Skeletal muscle tissue (tissue), 4 donors: ENCODE results near the gene ADGRG1. TPM values are rescaled to one million over a fixed set of nuclear protein-coding genes. Genes with fewer than 3 reads are reported as not detected.

Source experiments
- H3K27ac ChIP-seq: one replicate; pipeline ENCODE4 v1.7.0; 2013; ENCODE audit warnings: mild to moderate bottlenecking, low read depth, low read length, inconsistent platforms
- H3K27me3 ChIP-seq, 3 donors: one replicate each; pipeline ENCODE4 v1.7.0; 2013; ENCODE audit warnings: low read length in 3 of 3; ENCODE audit not compliant: control insufficient read depth in 3 of 3, insufficient read depth in 3 of 3
- H3K36me3 ChIP-seq, 3 donors: one replicate each; pipeline ENCODE4 v1.7.0; 2013; ENCODE audit warnings: low read length in 3 of 3; ENCODE audit not compliant: control insufficient read depth in 3 of 3, insufficient read depth in 3 of 3
- H3K4me1 ChIP-seq, 3 donors: one replicate each; pipeline ENCODE4 v1.7.0; 2013; ENCODE audit warnings: low read length in 3 of 3, mild to moderate bottlenecking in 3 of 3; ENCODE audit not compliant: control insufficient read depth in 3 of 3, insufficient read depth in 3 of 3
- H3K4me3 ChIP-seq, 3 donors: one replicate each; pipeline ENCODE4 v1.7.0; 2013; ENCODE audit warnings: low read length in 3 of 3
- H3K9ac ChIP-seq, 3 donors: one replicate each; pipeline ENCODE4 v1.7.0; 2013; ENCODE audit warnings: low read length in 3 of 3, mild to moderate bottlenecking in 3 of 3, moderate library complexity in 2 of 3, low read depth in 1 of 3
- H3K9me3 ChIP-seq, 3 donors: one replicate each; pipeline ENCODE4 v1.7.0; 2013; ENCODE audit warnings: low read length in 3 of 3; ENCODE audit not compliant: control insufficient read depth in 3 of 3
- total RNA-seq: library from RNA; depleted of rRNA; stranded (reverse); fragments of >200 nt; gene quantifications from one replicate; pipeline ENCODE4 v1.2.3, GENCODE V29; 2014
- donor health status: Osteomylitis.

Gene ADGRG1
- total RNA-seq, 1 donor from 2014 or later, result 0.52 TPM

GRCh38 chr16:57612494-57612893 lies 15.9 kb upstream of the ADGRG1 start:
- Histone ChIP-seq H3K9ac (no peak overlapping the region), H3K27me3 (peaks cover 0 to 11% (median 0%) of the 10 kb centered on the region in 3 donors), H3K36me3 (no peaks in the 10 kb centered on the region), H3K4me1 (peaks cover 8 to 11% (median 10%) of the 10 kb centered on the region in 3 donors), H3K4me3 (no peak overlapping the region), H3K27ac (no peak overlapping the region), H3K9me3 (no peaks in the 10 kb centered on the region)

GRCh38 chr16:57613514-57613913 lies 14.9 kb upstream of the ADGRG1 start:
- Histone ChIP-seq H3K9me3 (no peaks in the 10 kb centered on the region), H3K4me1 (peaks cover 8 to 11% (median 10%) of the 10 kb centered on the region in 3 donors), H3K4me3 (no peak overlapping the region), H3K27ac (no peak overlapping the region), H3K36me3 (no peaks in the 10 kb centered on the region), H3K27me3 (peaks cover 0 to 11% (median 0%) of the 10 kb centered on the region in 3 donors), H3K9ac (no peak overlapping the region)

- Histone ChIP-seq H3K9ac (no peak overlapping the region), H3K27me3 (peaks cover 0 to 4% (median 0%) of the 10 kb centered on the region in 3 donors), H3K36me3 (no peaks in the 10 kb centered on the region), H3K4me3 (no peak overlapping the region), H3K4me1 (peaks cover 5 to 7% (median 6%) of the 10 kb centered on the region in 3 donors), H3K27ac (no peak overlapping the region), H3K9me3 (no peaks in the 10 kb centered on the region)
Measured at GRCh38 chr16:57614536-57614935, 13.9 kb upstream of the ADGRG1 start.

- Histone ChIP-seq H3K4me3 (no peak overlapping the region), H3K9ac (no peak overlapping the region)
Measured at GRCh38 chr16:57614944-57615343, 13.5 kb upstream of the ADGRG1 start.

GRCh38 chr16:57615813-57616212 lies 12.6 kb upstream of the ADGRG1 start:
- Histone ChIP-seq H3K4me3 (no peak overlapping the region), H3K9ac (no peak overlapping the region), H3K4me1 (no peaks in the 10 kb centered on the region), H3K9me3 (no peaks in the 10 kb centered on the region), H3K27ac (no peak overlapping the region), H3K27me3 (peaks cover 0 to 3% (median 0%) of the 10 kb centered on the region in 3 donors), H3K36me3 (no peaks in the 10 kb centered on the region)

More at GRCh38 chr16:57614944-57615343, 13.5 kb upstream of the ADGRG1 start:
- H3K4me1 ChIP-seq, result peaks cover 2 to 3% (median 3%) of the 10 kb centered on the region in 3 donors
- H3K27ac ChIP-seq, result no peak overlapping the region
- no peaks in the 10 kb centered on the region for H3K36me3 ChIP-seq
- peaks cover 0 to 4% (median 0%) of the 10 kb centered on the region in 3 donors for H3K27me3 ChIP-seq
- no peaks in the 10 kb centered on the region for H3K9me3 ChIP-seq

- Histone ChIP-seq H3K4me3 (no peak overlapping the region), H3K9ac (no peak overlapping the region), H3K9me3 (no peaks in the 10 kb centered on the region), H3K36me3 (no peaks in the 10 kb centered on the region), H3K27ac (no peak overlapping the region), H3K4me1 (no peaks in the 10 kb centered on the region), H3K27me3 (peaks cover 0 to 3% (median 0%) of the 10 kb centered on the region in 3 donors)
Measured at GRCh38 chr16:57616241-57616640, 12.2 kb upstream of the ADGRG1 start.

- Histone ChIP-seq H3K27me3 (peaks cover 0 to 3% (median 0%) of the 10 kb centered on the region in 3 donors), H3K4me1 (peaks cover 0 to 4% (median 0%) of the 10 kb centered on the region in 3 donors), H3K9ac (no peak overlapping the region), H3K9me3 (no peaks in the 10 kb centered on the region), H3K27ac (no peak overlapping the region), H3K36me3 (no peaks in the 10 kb centered on the region), H3K4me3 (no peak overlapping the region)
Measured at GRCh38 chr16:57616876-57617275, 11.6 kb upstream of the ADGRG1 start.

- no peaks in the 10 kb centered on the region for H3K36me3 ChIP-seq
- no peak overlapping the region for H3K9ac ChIP-seq
- peaks cover 0 to 3% (median 0%) of the 10 kb centered on the region in 3 donors for H3K27me3 ChIP-seq
- H3K4me1 ChIP-seq, result peaks cover 0 to 7% (median 5%) of the 10 kb centered on the region in 3 donors
- H3K4me3 ChIP-seq, result no peak overlapping the region
- no peaks in the 10 kb centered on the region for H3K9me3 ChIP-seq
- no peak overlapping the region for H3K27ac ChIP-seq
Measured at GRCh38 chr16:57617604-57618111, 10.8 kb upstream of the ADGRG1 start.

GRCh38 chr16:57618296-57619132 lies 9.9 kb upstream of the ADGRG1 start:
- H3K27me3 ChIP-seq, result peaks cover 0 to 3% (median 0%) of the 10 kb centered on the region in 3 donors
- no peaks in the 10 kb centered on the region for H3K36me3 ChIP-seq
- no peak overlapping the region for H3K27ac ChIP-seq
- H3K9me3 ChIP-seq, result no peaks in the 10 kb centered on the region
- no peak overlapping the region for H3K9ac ChIP-seq
- peaks cover 0 to 9% (median 8%) of the 10 kb centered on the region in 3 donors for H3K4me1 ChIP-seq
- no peak overlapping the region for H3K4me3 ChIP-seq

GRCh38 chr16:57619133-57619605 lies 9.3 kb upstream of the ADGRG1 start:
- Histone ChIP-seq H3K27me3 (peaks cover 0 to 3% (median 0%) of the 10 kb centered on the region in 3 donors), H3K9ac (no peak overlapping the region), H3K36me3 (no peaks in the 10 kb centered on the region), H3K9me3 (no peaks in the 10 kb centered on the region), H3K4me1 (peaks cover 0 to 10% (median 9%) of the 10 kb centered on the region in 3 donors), H3K4me3 (no peak overlapping the region), H3K27ac (no peak overlapping the region)
